ENCODE measurements around the gene LGALS3. TPM values are rescaled to one million over a fixed set of nuclear protein-coding genes. Genes with fewer than 3 reads are reported as not detected.
A peak's percentile ranks its signal among the peaks of the same experiment; 100 is the strongest.

Gene LGALS3
- total RNA-seq, 1 donor from 2014 or later: 17.1 TPM

- H3K36me3 Mint-ChIP-seq: peaks cover 7% of the 10 kb centered on the region
- H3K4me3 Mint-ChIP-seq: no peak overlapping the region
- TF ChIP-seq, protein P1, sequence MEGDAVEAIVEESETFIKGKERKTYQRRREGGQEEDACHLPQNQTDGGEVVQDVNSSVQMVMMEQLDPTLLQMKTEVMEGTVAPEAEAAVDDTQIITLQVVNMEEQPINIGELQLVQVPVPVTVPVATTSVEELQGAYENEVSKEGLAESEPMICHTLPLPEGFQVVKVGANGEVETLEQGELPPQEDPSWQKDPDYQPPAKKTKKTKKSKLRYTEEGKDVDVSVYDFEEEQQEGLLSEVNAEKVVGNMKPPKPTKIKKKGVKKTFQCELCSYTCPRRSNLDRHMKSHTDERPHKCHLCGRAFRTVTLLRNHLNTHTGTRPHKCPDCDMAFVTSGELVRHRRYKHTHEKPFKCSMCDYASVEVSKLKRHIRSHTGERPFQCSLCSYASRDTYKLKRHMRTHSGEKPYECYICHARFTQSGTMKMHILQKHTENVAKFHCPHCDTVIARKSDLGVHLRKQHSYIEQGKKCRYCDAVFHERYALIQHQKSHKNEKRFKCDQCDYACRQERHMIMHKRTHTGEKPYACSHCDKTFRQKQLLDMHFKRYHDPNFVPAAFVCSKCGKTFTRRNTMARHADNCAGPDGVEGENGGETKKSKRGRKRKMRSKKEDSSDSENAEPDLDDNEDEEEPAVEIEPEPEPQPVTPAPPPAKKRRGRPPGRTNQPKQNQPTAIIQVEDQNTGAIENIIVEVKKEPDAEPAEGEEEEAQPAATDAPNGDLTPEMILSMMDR (IDR thresholded peaks at IDR 0.05; ENCODE audit: unreplicated experiment): no peak
- H3K27ac Mint-ChIP-seq: no peak overlapping the region
- no peak for DNase-seq (ENCODE audit: low spot score in 2 of 2, unreplicated experiment in 2 of 2)
- H3K4me1 Mint-ChIP-seq: peaks cover 29% of the 10 kb centered on the region
- peaks cover 8% of the 10 kb centered on the region for H3K9me3 Mint-ChIP-seq
- no peaks in the 10 kb centered on the region for H3K27me3 Mint-ChIP-seq (ENCODE audit: low read depth)
Measured at GRCh38 chr14:55101698-55102097, 27.4 kb upstream of the LGALS3 start.

GRCh38 chr14:55102141-55102621 lies 26.9 kb upstream of the LGALS3 start:
- TF ChIP-seq, protein P1 (IDR thresholded peaks at IDR 0.05; ENCODE audit: unreplicated experiment): no peak
- Mint-ChIP-seq H3K27ac (peak overlapping the region; percentile 99), H3K4me1 (peaks cover 29% of the 10 kb centered on the region), H3K4me3 (no peak overlapping the region), H3K9me3 (peaks cover 8% of the 10 kb centered on the region), H3K27me3 (ENCODE audit: low read depth) (no peaks in the 10 kb centered on the region), H3K36me3 (peaks cover 7% of the 10 kb centered on the region)
- no peak for DNase-seq (ENCODE audit: low spot score in 2 of 2, unreplicated experiment in 2 of 2)

DNA sequence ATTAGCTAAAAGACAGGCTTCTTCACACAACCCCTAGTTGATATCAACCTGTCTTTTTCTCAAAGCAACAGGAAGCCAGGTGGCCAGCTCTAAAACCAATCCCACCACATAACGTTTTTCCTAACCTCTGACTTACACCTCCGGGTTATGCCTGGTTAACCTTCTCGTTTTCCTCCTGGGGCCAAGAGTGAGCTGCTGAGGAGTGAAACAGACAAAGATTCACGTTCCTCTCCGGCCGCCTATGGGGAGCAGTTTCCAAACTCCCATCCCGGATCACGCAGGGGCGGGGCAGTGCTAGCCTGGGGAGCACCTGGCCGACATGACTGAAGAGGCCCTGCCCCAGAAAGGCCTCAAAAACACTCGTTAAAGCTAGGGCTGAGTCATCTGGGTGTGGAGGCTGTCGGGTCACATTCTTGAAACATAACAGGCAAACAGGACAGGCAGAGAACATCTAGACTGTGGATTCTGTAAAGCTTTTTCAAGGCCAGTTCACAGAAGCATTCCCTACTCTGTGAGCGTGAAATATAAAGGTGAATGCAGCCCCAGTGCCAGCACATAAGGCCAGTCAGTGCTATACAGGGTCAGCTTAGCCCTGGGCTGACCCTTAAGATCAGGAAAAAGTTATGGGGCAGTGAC lies 25.9 kb upstream of the LGALS3 start:
- peak; percentile 25 to 63 for DNase-seq (ENCODE audit: low spot score in 2 of 2, unreplicated experiment in 2 of 2)
- peaks cover 7% of the 10 kb centered on the region for H3K36me3 Mint-ChIP-seq
- H3K27ac Mint-ChIP-seq: peak overlapping the region; percentile 99
- TF ChIP-seq, protein P1 (IDR thresholded peaks at IDR 0.05; ENCODE audit: unreplicated experiment): no peak
- peaks cover 33% of the 10 kb centered on the region for H3K4me1 Mint-ChIP-seq
- peak overlapping the region; percentile 32 for H3K4me3 Mint-ChIP-seq
- no peaks in the 10 kb centered on the region for H3K27me3 Mint-ChIP-seq (ENCODE audit: low read depth)
- peaks cover 8% of the 10 kb centered on the region for H3K9me3 Mint-ChIP-seq

- Mint-ChIP-seq H3K9me3 (peaks cover 8% of the 10 kb centered on the region), H3K4me3 (no peak overlapping the region), H3K27me3 (ENCODE audit: low read depth) (no peaks in the 10 kb centered on the region), H3K4me1 (peaks cover 33% of the 10 kb centered on the region), H3K36me3 (peaks cover 7% of the 10 kb centered on the region), H3K27ac (peak overlapping the region; percentile 99)
- TF ChIP-seq, protein P1 (IDR thresholded peaks at IDR 0.05; ENCODE audit: unreplicated experiment): no peak
- no peak for DNase-seq (ENCODE audit: low spot score in 2 of 2, unreplicated experiment in 2 of 2)
Measured at GRCh38 chr14:55103971-55104954, 24.8 kb upstream of the LGALS3 start.

DNA sequence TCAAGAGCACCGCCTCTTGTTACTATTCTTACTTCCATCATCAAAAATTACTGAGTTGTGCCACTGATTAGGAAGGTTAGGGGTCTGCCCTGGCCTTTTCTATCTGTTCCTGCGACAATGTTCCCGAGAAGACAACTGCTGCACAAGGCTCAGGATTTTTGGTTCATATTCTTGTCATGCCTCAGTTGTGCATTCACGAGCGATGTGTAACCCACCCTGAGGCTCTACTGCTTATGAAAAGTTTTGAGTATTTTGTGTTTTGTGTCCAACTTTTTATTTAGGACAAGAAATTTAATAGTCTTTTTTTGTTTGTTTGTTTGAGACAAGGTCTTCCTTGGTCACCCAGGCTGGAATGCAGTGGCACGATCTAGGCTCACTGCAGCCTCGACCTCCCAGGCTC lies 23.1 kb upstream of the LGALS3 start:
- peaks cover 8% of the 10 kb centered on the region for H3K9me3 Mint-ChIP-seq
- H3K4me3 Mint-ChIP-seq: no peak overlapping the region
- H3K4me1 Mint-ChIP-seq: peaks cover 29% of the 10 kb centered on the region
- DNase-seq (ENCODE audit: low spot score in 2 of 2, unreplicated experiment in 2 of 2): no peak
- no peaks in the 10 kb centered on the region for H3K27me3 Mint-ChIP-seq (ENCODE audit: low read depth)
- peaks cover 7% of the 10 kb centered on the region for H3K36me3 Mint-ChIP-seq
- H3K27ac Mint-ChIP-seq: peak overlapping the region; percentile 31
- TF ChIP-seq, protein P1 (IDR thresholded peaks at IDR 0.05; ENCODE audit: unreplicated experiment): no peak
